ENCODE results near the gene THAP10.

GRCh38 chr15:70851889-70852288, 40.3 kb downstream of the THAP10 start:
- TF ChIP-seq POLR2AphosphoS5 (IDR thresholded peaks at IDR 0.05; ENCODE audit: control insufficient read depth, insufficient read depth, low read depth, low read length) = no peak
- no peak for TF ChIP-seq ZNF274 (IDR thresholded peaks at IDR 0.05; ENCODE audit: borderline replicate concordance, low read depth, low read length)
- no peak for TF ChIP-seq CAMTA2 (CRISPR knock-in tag; conservative IDR thresholded peaks at IDR 0.05)
- no peak for TF ChIP-seq CTCF (IDR thresholded peaks at IDR 0.05 in 2 of 3, conservative IDR thresholded peaks at IDR 0.05 in 1 of 3; ENCODE audit: insufficient read depth in 2 of 3, low read depth in 1 of 3, low read length in 3 of 3)
- no peak for TF ChIP-seq MXD1 (CRISPR knock-in tag; IDR thresholded peaks at IDR 0.05; ENCODE audit: borderline replicate concordance, poor library complexity, severe bottlenecking)
- TF ChIP-seq THRA (IDR thresholded peaks at IDR 0.05) = no peak
- TF ChIP-seq MAZ (CRISPR knock-in tag; conservative IDR thresholded peaks at IDR 0.05 in 1 of 2, IDR thresholded peaks at IDR 0.05 in 1 of 2) = no peak
- TF ChIP-seq RAD21 (CRISPR knock-in tag; conservative IDR thresholded peaks at IDR 0.05 in 1 of 2, IDR thresholded peaks at IDR 0.05 in 1 of 2) = no peak
- TF ChIP-seq GATAD2A (IDR thresholded peaks at IDR 0.05) = no peak
- TF ChIP-seq FOXP1 (CRISPR knock-in tag; IDR thresholded peaks at IDR 0.05) = no peak

All from K562 (cell line).